Measurements from ENCODE around the gene PRRT3.
"Not testable (repeated sequence)": the region's sequence is repeated elsewhere in the genome, so short reads cannot be mapped to it uniquely, and the experiment has no call there.

Gene PRRT3

DNA sequence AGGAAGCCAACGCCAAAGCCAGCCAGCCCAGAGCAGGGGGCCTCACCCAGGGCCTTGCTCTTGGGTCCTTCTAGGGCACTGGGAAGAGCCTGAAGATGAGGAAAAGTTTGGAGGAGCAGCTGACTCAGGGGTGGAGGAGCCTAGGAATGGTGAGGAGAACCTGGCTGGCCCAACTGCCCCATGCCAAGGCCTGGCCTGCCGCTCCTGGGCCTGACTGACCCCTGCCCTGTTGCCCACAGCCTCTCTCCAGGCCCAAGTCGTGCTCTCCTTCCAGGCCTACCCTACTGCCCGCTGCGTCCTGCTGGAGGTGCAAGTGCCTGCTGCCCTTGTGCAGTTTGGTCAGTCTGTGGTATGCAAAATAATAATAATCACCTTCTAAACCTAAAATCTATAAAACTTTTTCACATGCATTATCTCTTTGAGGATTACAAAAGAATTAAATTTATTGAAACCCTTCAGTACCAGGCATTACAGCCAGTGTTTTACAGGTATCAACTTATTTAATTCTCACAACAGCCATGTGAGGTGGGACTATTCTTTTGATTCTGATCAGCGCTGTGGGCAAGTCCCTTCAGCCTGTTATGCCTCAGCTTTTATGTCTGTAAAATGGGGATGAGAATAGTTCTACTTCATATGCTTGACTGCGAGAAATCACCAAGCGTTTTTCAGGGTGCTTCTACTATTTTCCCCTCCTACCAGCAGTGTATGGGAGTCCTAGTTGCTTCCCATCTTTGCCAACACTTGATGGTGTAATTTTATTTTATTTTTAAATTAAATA is 33.8 kb downstream of the PRRT3 start:
- no peak for DNase-seq (ENCODE audit: low read depth in 2 of 2)

- DNase-seq (ENCODE audit: low read depth in 2 of 2), result no peak
Measured at GRCh38 chr3:9917820-9918219, 34.4 kb downstream of the PRRT3 start.

- peak in 1 of 2 experiments; percentile 50 for DNase-seq (ENCODE audit: low read depth in 2 of 2)
Measured at GRCh38 chr3:9916734-9917680, 35.2 kb downstream of the PRRT3 start, which contains the start of gene IL17RC. Gene IL17RC, plus strand, starts transcription at chr3:9917098. Its CDS starts 218 bp downstream, at chr3:9917316.

GRCh38 chr3:9916346-9916733 is 35.9 kb downstream of the PRRT3 start:
- DNase-seq (ENCODE audit: low read depth in 2 of 2), result no peak

DNA sequence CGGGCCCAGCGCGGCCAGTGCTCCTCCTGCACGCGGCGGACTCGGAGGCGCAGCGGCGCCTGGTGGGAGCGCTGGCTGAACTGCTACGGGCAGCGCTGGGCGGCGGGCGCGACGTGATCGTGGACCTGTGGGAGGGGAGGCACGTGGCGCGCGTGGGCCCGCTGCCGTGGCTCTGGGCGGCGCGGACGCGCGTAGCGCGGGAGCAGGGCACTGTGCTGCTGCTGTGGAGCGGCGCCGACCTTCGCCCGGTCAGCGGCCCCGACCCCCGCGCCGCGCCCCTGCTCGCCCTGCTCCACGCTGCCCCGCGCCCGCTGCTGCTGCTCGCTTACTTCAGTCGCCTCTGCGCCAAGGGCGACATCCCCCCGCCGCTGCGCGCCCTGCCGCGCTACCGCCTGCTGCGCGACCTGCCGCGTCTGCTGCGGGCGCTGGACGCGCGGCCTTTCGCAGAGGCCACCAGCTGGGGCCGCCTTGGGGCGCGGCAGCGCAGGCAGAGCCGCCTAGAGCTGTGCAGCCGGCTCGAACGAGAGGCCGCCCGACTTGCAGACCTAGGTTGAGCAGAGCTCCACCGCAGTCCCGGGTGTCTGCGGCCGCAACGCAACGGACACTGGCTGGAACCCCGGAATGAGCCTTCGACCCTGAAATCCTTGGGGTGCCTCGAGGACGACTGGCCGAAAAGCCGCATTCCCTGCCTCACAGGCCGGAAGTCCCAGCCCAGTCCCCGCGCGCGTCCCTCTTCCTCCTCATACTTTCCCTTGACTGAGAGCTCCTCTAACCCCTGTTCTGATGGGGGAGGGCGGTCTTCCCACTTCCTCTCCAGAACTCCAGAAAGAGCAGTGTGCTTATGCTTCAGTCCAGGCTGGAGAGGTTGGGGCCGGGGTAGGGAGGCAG is 36.7 kb downstream of the PRRT3 start:
- DNase-seq (ENCODE audit: low read depth in 2 of 2), result no peak

DNA sequence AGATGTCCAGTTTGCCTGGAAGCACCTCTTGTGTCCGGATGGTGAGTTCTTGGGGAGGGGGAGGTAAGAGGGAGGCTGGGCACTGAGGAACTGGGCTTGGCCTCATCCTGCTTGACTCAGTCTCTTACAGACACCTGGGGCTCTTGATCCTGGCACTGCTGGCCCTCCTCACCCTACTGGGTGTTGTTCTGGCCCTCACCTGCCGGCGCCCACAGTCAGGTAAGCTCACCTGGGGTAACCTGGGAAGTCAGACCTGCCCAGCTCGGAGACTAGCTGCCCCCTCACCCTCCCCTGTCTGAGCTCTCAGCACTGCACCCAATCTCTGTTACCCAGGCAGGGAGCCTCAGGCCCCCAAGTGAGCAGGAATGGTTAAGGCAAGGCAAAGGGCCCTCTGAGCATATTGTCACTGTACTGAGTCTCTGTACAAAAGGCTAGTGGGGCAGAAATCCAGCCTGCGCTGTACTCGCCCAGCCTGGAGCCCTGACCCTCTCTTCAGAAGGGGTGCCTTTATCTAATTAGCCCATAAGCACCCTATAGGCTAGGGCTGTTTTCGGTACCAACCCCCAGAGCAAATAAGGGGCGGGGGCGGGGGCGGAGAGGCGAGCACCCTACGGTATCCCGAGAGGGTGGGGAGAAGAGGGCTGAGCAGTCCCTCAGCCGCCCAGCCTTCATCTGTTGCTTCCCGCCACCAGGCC is 37.5 kb downstream of the PRRT3 start:
- DNase-seq (ENCODE audit: low read depth in 2 of 2), result no peak

DNA sequence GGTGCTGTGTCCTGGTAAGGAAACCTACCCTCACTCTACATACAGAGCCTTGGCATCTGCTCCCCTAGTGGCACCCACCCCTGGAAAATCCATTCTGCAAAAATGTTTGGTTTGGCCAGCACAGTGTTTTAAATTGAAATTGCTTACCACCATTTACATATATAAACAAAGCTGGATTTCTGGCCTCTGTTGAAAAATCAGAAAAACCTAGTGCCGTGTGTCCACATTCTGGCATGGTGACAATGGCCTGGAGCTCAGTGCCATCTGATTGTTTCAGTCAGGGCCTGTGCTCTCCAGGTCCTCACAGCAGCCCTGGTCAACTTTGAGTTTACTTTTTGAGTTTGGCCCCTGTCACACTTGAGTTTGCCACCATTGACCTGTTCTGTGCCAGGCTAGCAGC is 38.2 kb downstream of the PRRT3 start:
- no peak for DNase-seq (ENCODE audit: low read depth in 2 of 2)

DNA sequence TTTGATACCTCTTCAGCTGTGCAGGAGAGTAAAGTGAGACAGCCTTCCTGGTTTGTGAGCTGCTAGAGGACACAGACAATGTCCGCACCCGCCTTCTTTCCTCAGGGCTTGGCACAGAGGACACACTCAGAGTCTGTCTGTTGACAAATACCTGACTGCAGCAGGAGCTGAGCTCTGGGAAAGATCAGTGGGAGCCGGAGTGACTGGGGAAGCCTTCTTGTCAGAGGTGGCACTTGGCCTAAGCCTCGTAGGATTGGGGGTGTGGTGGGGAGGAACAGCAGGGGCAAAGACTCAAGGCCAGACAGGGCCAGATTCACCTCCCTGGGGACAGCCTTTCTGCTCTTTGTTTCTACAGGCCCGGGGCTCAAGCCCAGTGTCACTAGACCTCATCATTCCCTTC is 38.6 kb downstream of the PRRT3 start:
- DNase-seq (ENCODE audit: low read depth in 2 of 2), result no peak

DNA sequence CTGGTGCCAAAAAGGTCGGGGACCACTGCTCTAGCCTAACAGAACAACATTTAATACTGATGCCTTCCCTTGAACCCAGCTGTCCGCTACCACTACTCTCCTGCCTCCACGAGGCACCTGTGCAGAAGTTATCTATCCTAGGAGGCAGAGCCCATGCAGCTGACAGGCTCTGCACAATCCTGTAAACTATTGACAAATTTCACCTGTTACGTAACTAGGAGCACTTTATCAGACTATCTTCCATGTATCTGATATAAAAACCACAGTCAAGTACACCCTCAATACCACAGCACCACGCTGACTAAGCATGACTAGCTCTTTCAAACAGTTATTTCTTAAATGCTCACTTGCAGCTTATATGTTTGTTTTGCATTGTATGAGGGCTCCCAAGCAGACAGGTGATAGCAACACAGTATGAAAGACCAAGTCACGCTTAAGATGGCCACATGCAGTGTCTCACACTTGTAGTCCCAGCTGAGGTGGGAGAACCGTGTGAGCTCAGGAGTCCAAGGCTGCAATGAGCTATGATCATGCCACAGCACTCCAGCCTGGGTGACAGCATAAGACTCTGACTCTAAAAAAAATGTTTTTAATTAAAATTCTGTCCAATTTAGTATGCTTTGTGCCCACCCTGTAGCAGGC is 39.8 kb downstream of the PRRT3 start:
- DNase-seq (ENCODE audit: low read depth in 2 of 2), result no peak

DNA sequence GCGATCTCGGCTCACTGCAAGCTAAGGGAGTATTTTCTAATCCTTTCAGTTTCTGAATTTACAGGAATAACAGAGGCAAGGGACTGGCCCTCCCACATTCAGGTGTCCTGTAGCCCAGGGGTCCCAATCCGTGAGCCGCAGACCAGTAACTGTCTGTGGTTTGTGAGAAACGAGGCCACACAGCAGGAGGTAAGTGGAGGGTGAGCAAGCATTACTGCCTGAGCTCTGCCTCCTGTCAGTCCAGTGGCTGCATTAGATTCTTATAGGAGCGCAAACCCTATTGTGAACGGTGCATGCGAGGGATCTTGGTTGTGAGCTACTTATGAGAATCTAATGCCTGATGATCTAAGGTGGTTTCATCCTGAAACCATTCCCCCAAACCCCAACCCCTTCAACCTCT is 40.3 kb downstream of the PRRT3 start:
- DNase-seq (ENCODE audit: low read depth in 2 of 2), result no peak

DNA sequence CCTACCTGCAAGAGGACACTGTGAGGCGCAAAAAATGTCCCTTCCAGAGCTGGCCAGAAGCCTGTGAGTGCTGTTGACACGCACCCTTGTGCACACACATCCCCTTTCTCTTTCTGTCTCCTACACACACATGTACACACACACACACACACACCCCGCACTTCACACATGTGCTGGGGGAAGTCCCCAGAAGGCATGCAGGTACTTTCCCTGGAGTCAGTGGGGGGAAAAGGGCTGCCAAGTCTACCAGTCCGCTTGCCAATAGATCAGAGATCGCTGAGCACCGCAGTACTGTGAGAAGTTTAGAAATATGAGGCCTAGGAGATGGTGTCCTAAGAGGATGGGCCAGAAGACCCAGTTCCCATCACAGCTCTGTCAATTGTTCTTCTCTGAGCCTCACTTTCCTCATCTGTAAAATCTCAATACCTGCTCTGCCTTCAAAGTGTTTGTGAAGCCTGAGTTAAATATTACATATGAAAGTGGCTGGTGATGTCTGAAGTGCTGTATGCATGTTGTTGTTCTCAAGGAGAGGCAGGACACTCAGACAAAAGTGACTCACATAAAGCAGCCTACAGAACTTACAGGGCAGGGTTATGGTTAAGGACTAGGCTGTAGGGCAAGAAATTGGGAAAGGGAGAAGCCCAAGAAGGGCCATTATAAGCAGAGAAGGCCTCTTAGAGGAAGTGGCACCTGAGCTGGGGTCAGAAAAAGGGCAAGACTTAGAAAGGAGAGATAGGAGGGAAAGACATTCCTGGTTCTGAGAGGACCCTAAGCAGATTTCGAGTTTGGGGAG is 42.8 kb downstream of the PRRT3 start:
- DNase-seq (ENCODE audit: low read depth in 2 of 2), result no peak

GRCh38 chr3:9908286-9908685 is 43.9 kb downstream of the PRRT3 start:
- DNase-seq (ENCODE audit: low read depth in 2 of 2), result no peak

GRCh38 chr3:9906480-9906879 is 45.7 kb downstream of the PRRT3 start:
- DNase-seq (ENCODE audit: low read depth in 2 of 2), result no peak

- DNase-seq (ENCODE audit: low read depth in 2 of 2), result no peak
Measured at GRCh38 chr3:9903904-9904303, 48.3 kb downstream of the PRRT3 start.

GRCh38 chr3:9903238-9903624 is 49.0 kb downstream of the PRRT3 start:
- no peak for DNase-seq (ENCODE audit: low read depth in 2 of 2)

DNA sequence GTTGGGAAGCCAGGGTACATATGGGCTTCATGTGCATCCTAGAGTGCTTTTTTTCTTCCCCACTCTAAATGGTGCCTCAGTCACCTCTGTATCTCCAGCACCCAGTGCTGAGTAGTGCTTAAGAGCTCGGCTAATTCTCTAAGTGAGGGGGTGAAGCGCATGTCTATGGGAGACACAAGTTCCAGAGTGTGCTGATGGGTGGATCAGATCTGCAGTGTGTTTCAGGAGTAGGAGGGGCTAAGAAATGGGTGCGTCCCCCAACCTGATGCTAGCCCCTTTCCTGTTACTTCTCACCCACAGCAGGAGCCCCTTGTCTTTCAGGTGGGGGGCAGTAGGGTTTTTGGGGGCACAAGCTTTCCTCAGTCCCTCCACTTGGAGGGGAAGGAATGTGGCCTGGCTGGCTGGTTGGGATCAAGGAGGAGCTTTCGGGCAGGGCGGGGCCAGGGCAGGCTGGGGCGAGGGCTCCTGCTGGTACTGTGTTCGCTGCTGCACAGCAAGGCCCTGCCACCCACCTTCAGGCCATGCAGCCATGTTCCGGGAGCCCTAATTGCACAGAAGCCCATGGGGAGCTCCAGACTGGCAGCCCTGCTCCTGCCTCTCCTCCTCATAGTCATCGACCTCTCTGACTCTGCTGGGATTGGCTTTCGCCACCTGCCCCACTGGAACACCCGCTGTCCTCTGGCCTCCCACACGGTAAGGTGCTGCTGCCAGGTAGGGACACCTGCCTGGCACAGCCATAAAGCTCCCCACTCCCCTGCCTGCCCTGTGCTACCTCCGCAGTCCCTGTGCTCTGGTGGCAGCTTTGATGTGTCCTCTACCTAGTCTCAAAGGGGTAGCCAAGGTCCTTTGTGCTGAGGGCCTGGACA is 49.6 kb downstream of the PRRT3 start, which contains the start of gene IL17RE:
Gene IL17RE, plus strand, starts transcription at position 477 of the 866 bp plus-strand sequence. Its CDS starts 85 bp downstream, at position 562.
- DNase-seq (ENCODE audit: low read depth in 2 of 2), result no peak

- DNase-seq (ENCODE audit: low read depth in 2 of 2), result no peak
Measured at GRCh38 chr3:9901967-9902366, 50.2 kb downstream of the PRRT3 start.

- not testable (repeated sequence) for DNase-seq (ENCODE audit: low read depth in 2 of 2)
Measured at GRCh38 chr3:9900965-9901415, 51.2 kb downstream of the PRRT3 start.

All from fibroblast of skin of left quadriceps (primary cell).